Tibial artery (tissue), 4 donors: ENCODE data around the gene CYP51A1.

Source experiments
- DNase-seq, 2 donors: peaks; one replicate each; pipeline ENCODE4 v3.0.0-alpha.2; 2019
- H3K27ac ChIP-seq, 2 donors: fragments of 200-600 bp; sonication (generic) in 1 of 2; 1 replicate in 1 of 2; 2 replicates in 1 of 2; pipeline ENCODE4 v1.5.1; 2018 to 2019; ENCODE audit warnings: mild to moderate bottlenecking in 1 of 2
- H3K27me3 ChIP-seq, 2 donors: fragments of 200-600 bp; sonication (generic) in 1 of 2; one replicate each; pipeline versions ENCODE4 v1.5.1 to v1.6.0; 2016 to 2019
- H3K36me3 ChIP-seq, 3 donors: fragments of 200-600 bp; sonication (generic) in 2 of 3; one replicate each; pipeline ENCODE4 v1.5.1; 2016 to 2019; ENCODE audit warnings: mild to moderate bottlenecking in 2 of 3
- H3K4me1 ChIP-seq, 4 donors: fragments of 200-600 bp; sonication (generic) in 2 of 4; 1 replicate in 3 of 4; 2 replicates in 1 of 4; pipeline ENCODE4 v1.5.1; 2016 to 2019
- H3K4me3 ChIP-seq, 2 donors: fragments of 200-600 bp; sonication (generic) in 1 of 2; 1 replicate in 1 of 2; 2 replicates in 1 of 2; pipeline ENCODE4 v1.5.1; 2018 to 2019; ENCODE audit warnings: mild to moderate bottlenecking in 2 of 2
- H3K9me3 ChIP-seq, 3 donors: fragments of 200-600 bp; sonication (generic) in 1 of 3; one replicate each; pipeline ENCODE4 v1.5.1; 2016 to 2019
- CTCF ChIP-seq, 2 experiments: fragments of 200-600 bp in 1 of 2; fragments of 450-650 bp in 1 of 2; IDR thresholded peaks; one replicate each; pipeline ENCODE4 v1.5.1; 2017 to 2019; ENCODE audit warnings: antibody characterized with exemption in 2 of 2, mild to moderate bottlenecking in 1 of 2, moderate library complexity in 1 of 2
- intact Hi-C: fragments of 100-400 bp; cut with DNase I; formaldehyde crosslinking; loops from one replicate; pipeline ENCODE4 v1.15.0; 2023; ENCODE audit warnings: low total_unique reads

The CYP51A1 gene

GRCh38 chr7:92131764-92132330 is 2.4 kb downstream of the CYP51A1 start:
- Histone ChIP-seq H3K4me3 (no peak overlapping the region), H3K4me1 (peaks cover 0 to 27% (median 13%) of the 10 kb centered on the region in 4 donors), H3K27me3 (no peaks in the 10 kb centered on the region), H3K27ac (no peak overlapping the region), H3K9me3 (no peaks in the 10 kb centered on the region), H3K36me3 (peaks cover 6 to 38% (median 11%) of the 10 kb centered on the region in 3 donors)
- DNase-seq = no peak
- no peak for TF ChIP-seq CTCF (IDR thresholded peaks at IDR 0.05)
- intact Hi-C loops = no loop called here

GRCh38 chr7:92131093-92131492 is 3.2 kb downstream of the CYP51A1 start:
- H3K36me3 ChIP-seq = peaks cover 6 to 45% (median 12%) of the 10 kb centered on the region in 3 donors
- H3K4me1 ChIP-seq = peaks cover 0 to 27% (median 13%) of the 10 kb centered on the region in 4 donors
- DNase-seq = no peak
- no peaks in the 10 kb centered on the region for H3K9me3 ChIP-seq
- H3K27ac ChIP-seq = no peak overlapping the region
- intact Hi-C loops = no loop called here
- TF ChIP-seq CTCF (IDR thresholded peaks at IDR 0.05) = no peak
- no peak overlapping the region for H3K4me3 ChIP-seq
- H3K27me3 ChIP-seq = no peaks in the 10 kb centered on the region

GRCh38 chr7:92121681-92122080 is 12.6 kb downstream of the CYP51A1 start:
- no peak for TF ChIP-seq CTCF (IDR thresholded peaks at IDR 0.05)
- Histone ChIP-seq H3K4me1 (no peaks in the 10 kb centered on the region), H3K9me3 (peaks cover 0 to 6% (median 0%) of the 10 kb centered on the region in 3 donors), H3K27me3 (no peaks in the 10 kb centered on the region), H3K4me3 (no peak overlapping the region), H3K36me3 (peaks cover 49 to 76% (median 56%) of the 10 kb centered on the region in 3 donors), H3K27ac (no peak overlapping the region)
- intact Hi-C loops = no loop called here
- DNase-seq = no peak

GRCh38 chr7:92119213-92119759 is 15.0 kb downstream of the CYP51A1 start:
- no peak for DNase-seq
- Histone ChIP-seq H3K4me1 (no peaks in the 10 kb centered on the region), H3K27me3 (no peaks in the 10 kb centered on the region), H3K4me3 (no peak overlapping the region), H3K9me3 (peaks cover 0 to 6% (median 0%) of the 10 kb centered on the region in 3 donors), H3K36me3 (peaks cover 53 to 76% (median 58%) of the 10 kb centered on the region in 3 donors), H3K27ac (no peak overlapping the region)
- TF ChIP-seq CTCF (IDR thresholded peaks at IDR 0.05) = no peak
- intact Hi-C loops = no loop called here

GRCh38 chr7:92116949-92117348 is 17.3 kb downstream of the CYP51A1 start:
- Histone ChIP-seq H3K36me3 (peaks cover 32 to 52% (median 34%) of the 10 kb centered on the region in 3 donors), H3K4me1 (no peaks in the 10 kb centered on the region)
- TF ChIP-seq CTCF (IDR thresholded peaks at IDR 0.05) = no peak

More at GRCh38 chr7:92116949-92117348, 17.3 kb downstream of the CYP51A1 start:
- DNase-seq = no peak
- intact Hi-C loops = no loop called here
- Histone ChIP-seq H3K4me3 (no peak overlapping the region), H3K9me3 (peaks cover 0 to 6% (median 0%) of the 10 kb centered on the region in 3 donors), H3K27ac (no peak overlapping the region), H3K27me3 (no peaks in the 10 kb centered on the region)
